ENCODE measurements around the gene ENO4.

GRCh38 chr10:116925056-116925455 lies 75.8 kb downstream of the ENO4 start:
- TF ChIP-seq POLR2A (IDR thresholded peaks at IDR 0.05) (no peak), CTCF (IDR thresholded peaks at IDR 0.05) (no peak)

Measured in ovary (tissue), 3 donors.